Measurements from ENCODE around the gene RAG2.

The RAG2 gene

DNA sequence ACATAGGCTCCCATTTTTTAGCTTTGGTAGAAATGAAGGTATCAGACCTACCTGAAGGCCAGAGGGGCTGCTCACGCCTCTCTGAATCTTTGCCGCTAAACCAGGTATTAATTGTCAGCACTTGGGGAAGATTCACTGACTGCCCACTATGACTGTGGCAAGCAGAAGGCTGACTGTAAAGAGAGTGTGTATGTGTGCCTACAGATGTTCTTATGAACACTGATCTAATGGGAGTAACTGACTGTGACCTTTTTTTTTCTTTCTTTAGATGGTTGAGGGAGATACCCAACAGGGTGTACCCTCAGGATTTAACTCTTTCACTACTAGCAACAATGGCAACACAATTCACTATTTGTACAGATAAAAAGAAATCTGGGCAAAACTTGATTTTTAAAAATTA lies at the start of gene RAG2:
RAG2 (minus strand) TSS at position 186 of the 400 bp plus-strand sequence. CDS start 4,068 bp downstream, outside the sequence.
- no peak for DNase-seq

DNA sequence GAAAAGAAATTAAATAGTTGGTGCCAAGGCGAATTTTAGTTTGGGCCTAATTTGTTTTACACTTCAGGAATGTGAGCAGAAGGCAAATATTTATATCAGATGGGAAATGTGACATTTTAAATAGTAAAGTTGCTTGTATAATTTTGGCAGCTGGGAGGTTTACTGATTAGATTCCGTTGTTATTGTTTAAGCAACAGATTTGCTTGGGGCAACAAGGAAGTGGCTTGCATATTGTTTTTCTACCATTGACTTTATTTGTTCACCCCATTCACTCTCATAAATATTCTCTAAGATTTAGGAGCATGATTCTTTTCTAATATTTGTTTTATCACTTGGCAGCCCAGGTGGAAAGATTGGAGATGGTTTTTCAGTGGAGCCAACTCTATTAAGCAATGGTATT lies 40.5 kb upstream of the RAG2 start:
- no peak for DNase-seq

DNA sequence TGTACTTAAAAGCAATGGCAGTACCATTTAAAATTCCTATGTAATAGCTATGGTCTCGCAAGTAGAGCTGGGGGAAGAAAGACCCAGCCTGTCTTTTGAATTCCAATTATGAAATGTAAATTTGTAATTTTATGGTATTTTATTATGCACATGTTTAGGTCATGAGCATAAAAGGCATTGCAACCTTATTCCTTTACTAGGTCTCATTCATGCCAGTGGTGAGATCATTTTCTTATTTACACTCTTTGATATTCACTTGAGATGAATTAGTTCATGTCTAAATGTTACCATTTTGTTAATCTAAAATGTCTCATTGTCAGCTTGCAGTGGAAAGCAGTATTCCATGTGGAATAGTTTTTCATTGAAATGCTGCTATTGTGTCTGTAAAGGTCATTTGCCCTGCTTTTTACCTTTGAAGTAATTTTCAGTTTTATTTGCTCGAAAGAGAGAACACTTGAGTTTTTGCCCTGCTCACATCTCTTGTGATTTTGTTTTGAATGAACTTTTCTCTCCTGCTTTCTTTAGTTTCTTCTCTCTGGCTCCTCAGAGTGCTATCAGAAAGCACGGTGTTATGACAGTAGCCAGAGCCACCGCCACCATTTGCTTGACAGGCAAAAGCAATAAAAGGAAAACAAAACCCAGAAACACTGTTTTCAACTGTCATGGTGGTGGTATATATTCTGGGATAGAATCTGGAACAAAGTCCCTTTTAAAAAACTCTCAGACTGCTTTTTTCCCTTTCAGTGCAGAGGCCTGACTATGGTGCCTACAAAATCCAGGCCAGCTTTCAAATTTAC lies 37.2 kb upstream of the RAG2 start:
- DNase-seq = no peak

DNA sequence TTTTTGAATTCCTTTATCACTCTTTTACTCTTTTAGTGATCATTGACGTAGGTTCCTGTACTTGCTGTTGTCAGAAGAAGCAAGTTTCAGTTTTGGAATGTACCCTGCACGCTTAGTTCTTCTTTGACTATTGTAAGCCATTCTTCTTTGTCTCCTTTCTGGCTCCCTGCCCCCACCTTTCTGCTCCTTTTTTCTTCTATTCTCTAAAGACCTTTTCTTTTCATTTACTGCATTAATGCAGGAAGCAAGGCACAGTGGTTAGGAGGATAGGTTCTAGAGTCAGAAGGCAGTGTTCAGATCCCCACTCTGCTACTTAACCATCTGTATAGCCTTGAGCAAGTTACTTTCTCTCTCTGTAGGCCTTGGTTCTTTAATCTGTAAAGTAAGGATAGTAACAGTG lies 33.7 kb upstream of the RAG2 start:
- DNase-seq = no peak

DNA sequence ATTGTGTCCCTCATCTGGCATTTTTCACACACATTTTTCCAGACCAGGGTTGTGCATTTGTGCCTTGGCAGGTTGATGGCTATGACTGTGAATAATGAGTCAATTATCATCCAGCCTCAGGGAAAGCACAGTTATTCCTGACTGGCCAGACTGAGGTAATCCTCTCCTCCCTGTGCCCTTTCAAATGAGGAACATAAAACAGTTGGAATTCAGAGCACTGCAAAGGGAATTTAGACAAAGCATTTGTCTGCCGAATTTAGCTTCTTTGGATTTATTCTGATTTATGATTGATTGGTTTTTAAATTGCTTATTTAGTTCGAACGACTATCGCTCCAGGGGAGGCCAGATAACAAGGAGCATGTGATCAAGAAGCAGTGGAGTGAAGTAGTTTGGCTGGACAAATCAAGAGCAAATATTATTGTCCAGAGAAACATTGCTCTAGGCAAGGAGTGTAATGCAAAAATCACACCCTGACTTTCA lies 30.8 kb upstream of the RAG2 start:
- no peak for DNase-seq

DNA sequence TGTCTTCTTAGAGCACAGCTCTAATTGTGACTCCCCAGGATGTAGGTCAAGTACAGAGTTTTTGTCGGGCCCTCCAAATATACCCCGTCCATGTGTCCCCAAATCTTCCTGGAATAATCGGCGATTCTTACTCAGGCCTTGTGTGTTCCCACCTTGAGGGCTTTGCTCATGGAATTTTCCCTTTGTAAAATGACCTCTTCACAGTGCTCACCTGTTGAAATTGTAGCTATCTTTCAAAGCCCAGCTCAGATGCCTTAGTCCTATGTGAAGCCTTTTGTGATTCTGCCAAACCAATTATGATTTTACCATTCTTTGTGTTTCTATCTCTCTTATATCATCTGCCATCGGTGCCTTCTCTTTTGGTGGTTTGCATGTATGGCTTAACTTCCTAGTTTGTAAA lies 30.1 kb upstream of the RAG2 start:
- DNase-seq = no peak

DNA sequence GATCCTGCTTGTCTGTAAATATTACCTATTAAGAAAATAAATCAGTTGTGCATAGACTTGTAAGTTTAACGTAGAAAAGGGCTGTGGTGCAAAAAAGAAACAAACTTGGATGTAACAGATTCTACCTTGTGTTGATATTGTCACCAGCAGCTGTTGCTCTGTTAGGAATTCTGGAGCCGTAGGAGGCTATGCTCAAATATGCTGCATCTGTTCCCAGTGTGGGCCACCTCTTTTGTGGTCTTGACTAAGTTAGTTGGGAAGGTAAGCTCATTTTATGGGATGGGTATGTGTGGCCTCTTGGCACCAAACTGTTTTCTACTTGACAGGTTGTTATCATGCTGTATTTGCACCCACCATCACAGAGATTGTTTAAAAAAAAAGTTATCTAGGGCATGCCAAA lies 29.4 kb upstream of the RAG2 start:
- DNase-seq = no peak

DNA sequence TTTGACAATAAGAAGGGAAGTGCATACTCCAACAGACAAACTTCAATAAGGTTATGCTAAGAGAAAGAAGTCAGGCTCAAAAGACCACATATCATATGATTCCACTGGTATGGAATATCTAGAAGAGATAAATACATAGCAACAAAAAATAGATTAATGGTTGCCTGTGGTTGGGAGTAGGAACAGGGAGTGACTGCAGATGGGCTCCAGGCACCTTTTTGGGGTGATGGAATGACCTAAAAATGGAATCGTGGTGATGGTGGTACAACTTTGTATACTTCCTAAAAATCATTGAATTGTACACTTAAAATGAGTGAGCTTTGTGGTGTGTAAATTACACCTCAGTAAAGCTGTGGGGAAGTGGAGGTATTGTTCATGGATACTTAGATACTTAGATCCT lies 29.0 kb upstream of the RAG2 start:
- no peak for DNase-seq

DNA sequence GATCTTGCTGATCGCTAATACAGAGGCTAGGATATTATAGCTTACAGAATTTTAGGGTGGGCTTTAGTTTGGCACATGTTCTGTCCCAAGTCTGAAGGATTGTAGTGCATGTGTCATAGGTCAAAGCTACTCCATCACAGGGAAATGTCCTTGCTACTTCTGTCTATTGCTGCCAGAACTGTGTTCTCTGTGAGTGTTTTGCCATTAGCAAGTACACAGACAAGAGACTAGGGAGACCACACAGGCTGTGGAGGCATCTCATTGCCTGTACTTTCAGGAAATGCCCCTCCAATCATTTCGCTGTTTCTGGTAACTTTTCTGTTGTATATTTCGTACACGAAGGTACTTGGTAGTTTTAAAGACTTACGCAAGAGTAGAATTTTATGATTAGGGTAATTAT lies 25.5 kb upstream of the RAG2 start:
- DNase-seq = no peak

DNA sequence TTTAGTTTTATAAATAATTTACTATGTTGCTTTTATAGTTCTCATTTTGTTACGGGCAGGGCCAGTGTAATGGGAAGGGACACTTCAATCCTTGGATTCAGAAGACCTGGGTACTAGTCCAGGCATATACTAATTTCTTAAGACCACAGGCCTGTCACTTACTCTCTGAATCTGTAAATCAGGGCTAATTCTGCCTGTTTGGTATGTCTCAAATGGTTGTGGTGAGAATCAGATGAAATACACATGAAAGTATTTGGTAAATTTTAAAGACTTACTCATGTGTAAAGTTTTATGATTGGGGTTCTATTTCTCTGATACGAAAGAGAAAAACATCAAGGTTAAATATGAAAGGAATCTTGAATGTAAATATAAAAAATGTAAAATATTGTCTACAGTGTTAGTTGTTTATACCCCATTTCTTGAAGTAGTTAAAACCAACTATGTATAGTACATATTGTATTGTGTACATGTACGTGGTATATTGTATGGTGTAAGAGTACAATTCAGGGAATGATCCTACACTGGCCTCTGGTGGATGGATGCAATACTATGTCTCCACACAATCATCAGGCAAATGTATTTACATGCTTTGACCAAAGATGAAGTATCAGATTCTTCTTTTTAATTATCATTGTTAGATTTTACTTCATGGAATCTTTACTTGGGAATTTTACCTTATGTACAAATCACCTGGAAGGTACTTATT lies 24.5 kb upstream of the RAG2 start:
- peak; percentile 72 for DNase-seq

DNA sequence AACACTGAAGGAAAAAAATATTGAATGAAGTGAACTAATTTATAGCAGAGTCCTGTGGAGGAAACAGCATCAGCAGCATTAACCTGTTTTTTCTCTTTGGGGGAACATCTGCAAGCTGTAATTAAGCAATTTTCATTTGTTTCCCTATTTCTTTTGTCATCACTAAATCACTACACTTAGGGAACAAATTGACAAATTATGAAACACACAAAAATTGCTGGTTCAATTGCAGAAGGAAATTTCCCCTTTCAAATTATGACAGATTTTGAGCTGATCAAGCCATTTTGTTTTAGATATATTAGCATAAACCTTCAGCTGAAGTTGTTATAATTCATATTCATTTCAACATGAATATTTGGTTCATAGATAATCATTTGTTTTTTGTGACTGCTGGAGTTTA lies 22.2 kb upstream of the RAG2 start:
- no peak for DNase-seq

DNA sequence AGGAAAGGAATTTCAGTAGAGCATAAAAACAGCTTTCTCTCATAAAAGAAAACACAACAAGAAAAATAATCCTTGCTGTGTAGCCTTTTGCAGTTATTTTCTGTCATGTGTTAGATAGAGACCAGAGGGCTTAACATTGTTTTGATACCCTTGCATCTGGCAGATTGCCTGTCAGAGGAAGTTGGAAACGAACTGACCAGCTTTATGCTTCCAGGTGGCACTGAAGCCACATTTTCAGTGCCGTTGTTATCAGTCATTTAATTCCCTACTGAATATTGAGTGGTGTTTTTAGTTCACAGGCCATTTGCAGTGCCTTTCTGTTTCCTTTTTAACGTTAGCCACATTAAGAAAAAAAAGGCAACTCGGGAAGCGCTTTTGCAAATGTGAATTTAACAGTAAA lies 21.5 kb upstream of the RAG2 start:
- peak; percentile 71 for DNase-seq

DNA sequence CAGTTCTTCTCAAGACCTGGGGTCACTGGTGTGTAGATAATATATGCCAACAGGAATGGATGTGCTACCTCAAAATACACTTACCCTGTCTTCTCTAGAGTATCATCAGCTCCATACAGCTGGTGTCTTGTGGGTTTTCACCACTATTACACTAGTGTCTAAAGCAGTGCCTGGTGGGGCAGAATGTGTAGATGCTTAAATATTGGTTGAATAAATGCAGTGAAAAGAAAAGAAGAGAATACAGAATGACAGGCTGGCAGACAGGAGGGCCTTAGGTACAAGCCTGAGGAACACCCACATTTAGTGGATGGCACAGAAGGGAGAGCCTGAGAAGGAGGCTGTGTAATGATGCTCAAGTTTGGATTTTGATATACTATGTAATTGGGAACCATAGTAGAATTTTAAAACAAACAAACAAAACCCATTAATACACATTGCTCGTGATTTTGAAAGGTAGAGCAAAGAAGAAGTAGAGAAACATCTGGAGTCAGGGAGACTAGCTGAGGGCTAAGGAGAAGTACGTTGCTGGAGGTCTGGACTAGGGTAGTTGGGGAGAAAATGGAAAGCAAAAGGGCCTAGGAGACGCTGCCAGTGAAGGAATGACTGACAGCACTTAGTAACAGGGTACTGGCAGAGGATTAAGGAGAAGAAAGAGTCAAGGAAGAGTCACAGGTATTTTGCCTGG lies 20.5 kb upstream of the RAG2 start:
- DNase-seq = peak; percentile 8

DNA sequence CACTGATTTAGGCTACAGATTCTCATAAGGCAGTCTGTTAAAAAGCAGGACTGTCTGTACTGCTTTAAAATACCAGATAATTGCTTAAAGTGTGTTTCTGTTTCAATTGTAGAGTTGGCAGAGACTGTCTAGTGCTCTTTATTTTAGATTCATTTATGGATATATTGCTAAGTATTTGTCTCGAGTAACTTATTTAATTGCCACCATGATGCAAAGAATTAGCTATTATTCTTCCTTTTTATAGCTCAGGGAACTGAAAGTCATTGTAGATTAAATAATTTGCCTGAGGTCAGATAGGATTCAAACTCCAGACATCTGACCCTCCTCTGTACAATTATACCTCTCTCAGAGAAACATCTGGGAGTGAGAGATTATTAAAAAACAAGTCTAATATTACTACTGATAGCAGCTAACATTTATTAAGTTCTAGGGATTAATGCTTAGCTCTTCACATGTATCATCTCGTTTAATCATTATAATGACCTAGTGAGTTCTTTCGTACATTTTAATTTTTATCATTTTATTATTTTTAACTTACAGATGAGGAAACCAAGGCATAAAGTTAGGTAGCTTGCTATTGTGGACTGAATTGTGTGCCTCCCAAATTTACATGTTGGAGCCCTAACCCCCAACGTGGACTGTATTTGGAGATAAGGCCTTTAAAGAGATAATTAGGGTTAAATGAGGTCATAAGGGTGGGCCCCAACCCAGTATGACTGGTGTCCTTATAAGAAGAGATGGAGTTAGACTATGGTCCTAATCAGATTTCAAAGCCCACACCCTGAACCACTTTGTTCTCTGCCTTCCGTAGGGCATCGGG lies 19.7 kb upstream of the RAG2 start:
- DNase-seq = peak; percentile 77

DNA sequence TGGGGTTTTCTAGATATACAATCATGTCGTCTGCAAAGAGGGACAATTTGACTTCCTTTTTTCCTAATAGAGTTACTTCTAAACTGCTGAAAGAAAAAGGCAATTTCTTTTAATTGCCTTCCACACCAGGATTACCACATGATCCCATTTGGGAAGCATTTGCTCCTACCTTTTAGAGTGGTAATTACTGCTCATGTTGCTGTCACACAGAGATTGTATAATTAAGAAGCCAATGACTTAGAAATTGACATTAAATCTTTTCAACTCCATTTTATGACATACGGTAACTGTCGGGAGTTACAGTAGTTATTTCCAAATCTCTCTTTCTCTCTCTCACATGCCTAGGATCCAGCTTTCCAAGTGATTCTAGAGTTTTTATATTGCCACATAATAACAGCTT lies 17.8 kb upstream of the RAG2 start:
- DNase-seq = peak; percentile 62

DNA sequence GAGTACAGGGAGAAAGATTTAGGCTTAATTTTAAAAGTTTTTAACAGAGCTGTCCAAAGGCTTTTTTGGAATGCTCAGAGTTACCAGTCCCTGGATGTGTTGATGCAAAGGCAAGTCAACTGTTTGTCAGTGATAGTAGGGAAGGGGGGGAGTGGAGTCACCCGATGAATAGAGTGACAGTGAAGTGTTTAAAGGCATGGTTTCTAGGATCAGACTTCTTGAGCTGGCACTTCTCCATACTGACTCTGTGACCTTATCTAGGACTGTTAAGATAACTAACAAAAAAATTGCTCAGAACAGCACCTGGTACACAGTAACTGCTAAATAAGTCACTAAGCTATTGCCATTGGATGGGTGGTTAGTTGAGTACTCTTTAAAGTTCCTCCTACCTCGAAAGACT lies 11.3 kb upstream of the RAG2 start:
- no peak for DNase-seq

DNA sequence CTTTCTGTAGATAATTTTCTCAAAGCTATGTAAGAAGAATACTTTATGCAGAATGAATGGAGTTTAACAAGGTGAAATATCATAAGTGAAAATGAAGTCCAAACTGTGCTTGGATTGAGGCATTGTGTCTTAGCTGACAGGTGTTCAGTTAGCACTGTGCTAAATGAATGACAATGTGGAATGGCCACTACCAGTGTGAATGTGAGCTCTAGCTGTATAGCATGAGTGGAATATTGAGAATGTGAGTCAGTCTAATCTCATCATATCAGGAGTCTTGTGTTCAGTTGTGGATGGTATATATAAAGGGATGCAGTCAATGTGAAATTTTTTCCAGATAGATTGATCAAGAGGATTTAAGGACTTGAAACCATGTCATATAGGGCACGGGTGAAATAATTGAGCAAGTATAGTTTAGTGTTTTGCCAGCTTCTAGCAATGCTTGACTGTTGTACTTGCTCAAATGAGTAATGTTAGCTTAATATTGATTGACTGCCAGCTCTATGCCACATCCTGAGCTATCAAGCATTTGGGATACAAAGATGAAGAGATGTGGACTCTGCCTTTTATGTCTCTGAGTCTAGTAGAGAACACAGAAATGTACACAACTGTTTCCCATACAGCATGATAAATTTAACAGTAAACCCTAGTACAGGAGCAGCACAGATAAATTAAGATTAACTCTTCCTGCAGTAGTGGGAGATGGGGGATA lies 10.6 kb upstream of the RAG2 start:
- DNase-seq = no peak

DNA sequence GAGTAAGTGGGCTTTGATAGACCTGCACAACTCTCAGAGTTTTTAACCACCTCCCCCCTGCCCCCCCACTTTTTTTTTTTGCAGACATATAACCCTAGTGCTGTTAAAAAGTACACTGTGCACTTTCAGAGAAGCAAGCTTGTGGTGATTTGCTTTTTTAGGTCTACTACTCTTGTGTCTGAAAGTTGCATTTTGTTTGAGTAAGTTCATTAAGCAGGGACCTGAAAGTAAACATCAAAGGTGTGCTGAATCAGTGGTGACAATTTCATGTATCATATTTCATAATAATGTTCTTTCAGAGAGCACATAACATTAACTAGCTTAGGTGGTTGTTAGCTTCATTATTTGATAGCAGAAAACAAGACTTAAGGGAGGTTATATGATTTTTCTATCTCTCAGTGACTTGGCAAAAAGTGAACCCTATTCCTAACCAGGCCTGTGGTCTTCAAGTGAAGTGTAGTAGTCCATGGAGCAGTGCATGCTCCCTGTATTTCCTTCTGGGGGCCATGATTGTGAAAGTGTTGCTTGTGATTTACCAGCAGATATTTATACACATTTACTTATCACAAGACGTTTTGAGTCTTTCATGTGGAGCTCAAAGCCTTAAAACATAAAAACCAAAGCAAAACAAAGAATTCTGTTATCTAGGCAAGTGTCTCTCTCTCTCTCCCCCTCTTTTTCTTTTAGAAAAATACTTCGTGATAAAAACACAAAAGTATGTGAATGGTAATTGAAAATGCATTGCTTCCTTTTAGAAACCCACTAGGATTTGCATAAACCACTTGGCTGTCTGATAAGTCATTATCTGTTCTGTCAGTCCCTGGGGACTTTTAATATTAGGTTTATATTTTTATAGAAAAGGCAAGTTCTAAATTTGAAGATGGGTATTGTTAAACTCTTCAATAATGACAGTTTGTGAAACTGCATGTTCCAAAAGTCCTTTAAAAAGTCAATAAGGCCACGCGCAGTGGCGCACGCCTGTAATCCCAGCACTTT lies 7.5 kb upstream of the RAG2 start:
- no peak for DNase-seq

DNA sequence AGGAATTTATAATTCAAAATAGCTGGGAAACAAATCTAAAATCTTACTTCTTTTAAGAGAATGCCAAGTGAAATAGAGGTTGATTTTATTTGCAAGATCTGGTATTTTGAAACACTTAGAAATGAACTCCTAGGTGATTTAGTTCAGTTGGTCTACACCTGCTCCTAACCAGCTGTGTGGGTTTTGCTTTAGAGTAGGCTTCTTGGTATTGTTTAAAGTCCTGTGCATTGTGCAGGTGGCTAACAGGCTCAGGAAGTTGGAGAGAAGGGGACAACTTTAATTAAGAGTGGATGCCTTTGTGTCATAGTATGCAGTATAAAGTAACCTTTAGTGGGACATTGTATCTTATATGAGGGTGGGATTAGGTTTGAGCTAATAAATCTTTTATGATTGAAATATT lies 4.1 kb upstream of the RAG2 start:
- DNase-seq = no peak

DNA sequence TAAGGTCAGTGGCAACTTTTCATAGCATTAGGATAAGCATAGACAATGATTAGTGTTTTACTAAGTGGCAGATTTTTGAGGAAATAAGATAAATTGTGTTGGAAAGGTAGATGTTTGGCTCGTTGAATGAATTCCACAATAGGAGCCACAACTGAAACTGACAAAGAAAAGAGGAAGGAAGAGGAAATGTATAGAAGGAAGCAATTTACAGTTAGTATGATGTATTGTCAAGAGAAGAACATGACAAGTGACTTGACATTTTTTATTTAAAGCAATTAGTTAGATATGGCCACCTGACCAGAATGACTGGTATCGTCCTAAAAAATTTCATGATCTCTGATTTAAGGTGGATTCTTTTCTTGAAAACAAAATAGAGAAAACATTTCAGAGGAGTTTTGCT lies 3.1 kb upstream of the RAG2 start:
- no peak for DNase-seq

DNA sequence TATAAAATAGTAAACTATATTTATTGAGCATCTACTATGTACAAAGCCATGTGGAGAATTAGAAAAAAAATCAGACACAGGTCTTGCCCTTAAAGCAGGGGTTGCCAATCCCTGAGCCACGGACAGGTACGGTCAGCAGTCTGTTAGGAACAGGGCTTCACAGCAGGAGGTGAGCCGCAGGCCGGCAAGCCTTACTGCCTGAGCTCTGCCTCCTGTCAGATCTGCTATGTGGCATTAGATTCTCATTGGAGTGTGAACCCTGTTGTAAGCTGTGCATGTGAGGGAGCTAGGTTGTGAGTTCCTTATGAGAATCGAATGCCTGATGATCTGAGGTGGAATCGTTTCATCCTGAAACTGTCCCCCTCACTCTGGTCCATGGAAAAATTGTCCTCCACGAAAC lies 2.1 kb upstream of the RAG2 start:
- DNase-seq = no peak

All from NCI-H82 (cell line).